Left kidney (tissue), 2 donors: Measurements from ENCODE around the gene NUP107. TPM values are rescaled to one million over a fixed set of nuclear protein-coding genes. Genes with fewer than 3 reads are reported as not detected.

ENCODE experiments used
- DNase-seq: peaks from one replicate; pipeline ENCODE4 v3.0.0-alpha.2; 2013
- polyA plus RNA-seq: library from polyadenylated mRNA; unstranded; fragments of 120-200 nt; gene quantifications from one replicate; pipeline ENCODE4 v1.2.1, GENCODE V29; 2013; ENCODE audit not compliant: insufficient read length

The NUP107 gene
- polyA plus RNA-seq, 1 donor = 96.6 TPM

DNA sequence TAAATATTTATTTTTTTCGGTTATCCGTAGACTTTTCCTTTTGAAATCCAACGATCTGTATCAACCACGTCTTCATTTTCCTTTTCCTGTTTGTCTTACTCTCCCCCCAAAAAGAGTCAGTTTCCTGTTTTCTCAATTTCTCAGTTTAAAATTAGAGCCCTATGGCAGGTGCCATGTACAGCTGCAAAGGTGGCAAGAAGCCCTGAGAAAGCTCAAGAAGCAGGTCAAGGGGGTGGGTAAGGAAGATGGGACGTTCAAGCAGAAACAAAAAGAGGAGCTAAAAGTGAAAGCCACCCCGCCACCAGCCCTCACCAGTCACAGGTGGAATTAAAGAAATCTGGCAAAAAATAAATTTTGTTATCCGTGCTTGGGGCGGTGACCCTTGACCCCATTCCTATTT, 85.9 kb downstream of the NUP107 start:
- no peak for DNase-seq

DNA sequence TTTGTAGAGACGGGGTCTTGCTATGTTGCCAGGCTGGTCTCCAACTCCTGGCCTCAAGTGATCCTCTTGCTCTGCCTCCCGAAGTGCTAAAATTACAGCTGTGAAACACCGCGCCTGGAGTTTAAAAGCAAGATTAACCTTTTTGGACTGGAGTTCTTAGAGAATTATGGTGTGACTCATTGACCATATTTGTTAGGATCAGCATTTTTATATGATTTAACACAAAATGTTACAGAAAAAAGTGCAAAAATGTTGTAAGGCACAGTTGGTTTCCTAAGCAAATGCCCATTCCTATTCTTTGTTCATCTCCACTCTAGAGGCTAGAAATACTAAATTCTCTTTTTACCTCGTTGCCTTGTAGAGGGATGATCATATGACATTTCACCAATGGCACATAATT, 86.8 kb downstream of the NUP107 start:
- DNase-seq = no peak

DNA sequence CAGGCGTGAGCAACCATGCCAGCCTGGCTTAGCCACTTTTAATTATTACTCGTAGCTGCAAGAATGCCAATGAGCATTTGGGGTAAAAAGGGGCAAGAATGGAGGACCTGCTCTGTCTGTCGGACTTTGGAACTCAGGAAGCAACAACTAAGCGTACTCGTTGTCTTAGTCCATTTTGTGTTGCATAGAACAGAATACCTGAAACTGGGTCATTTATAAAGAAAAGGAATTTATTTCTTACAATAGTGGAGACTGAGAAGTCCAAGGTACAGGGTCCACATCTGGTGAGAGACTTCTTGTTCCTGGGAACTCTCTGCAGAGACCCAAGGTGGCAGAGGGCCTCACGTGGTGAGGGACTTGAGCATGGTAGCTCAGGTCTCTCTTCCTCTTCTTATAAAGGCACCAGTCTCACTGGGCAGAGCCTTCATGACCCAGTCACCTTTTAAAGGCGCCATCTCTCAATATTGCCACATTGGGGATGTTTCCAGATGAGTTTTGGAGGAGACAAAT, 88.4 kb downstream of the NUP107 start:
- DNase-seq = no peak

DNA sequence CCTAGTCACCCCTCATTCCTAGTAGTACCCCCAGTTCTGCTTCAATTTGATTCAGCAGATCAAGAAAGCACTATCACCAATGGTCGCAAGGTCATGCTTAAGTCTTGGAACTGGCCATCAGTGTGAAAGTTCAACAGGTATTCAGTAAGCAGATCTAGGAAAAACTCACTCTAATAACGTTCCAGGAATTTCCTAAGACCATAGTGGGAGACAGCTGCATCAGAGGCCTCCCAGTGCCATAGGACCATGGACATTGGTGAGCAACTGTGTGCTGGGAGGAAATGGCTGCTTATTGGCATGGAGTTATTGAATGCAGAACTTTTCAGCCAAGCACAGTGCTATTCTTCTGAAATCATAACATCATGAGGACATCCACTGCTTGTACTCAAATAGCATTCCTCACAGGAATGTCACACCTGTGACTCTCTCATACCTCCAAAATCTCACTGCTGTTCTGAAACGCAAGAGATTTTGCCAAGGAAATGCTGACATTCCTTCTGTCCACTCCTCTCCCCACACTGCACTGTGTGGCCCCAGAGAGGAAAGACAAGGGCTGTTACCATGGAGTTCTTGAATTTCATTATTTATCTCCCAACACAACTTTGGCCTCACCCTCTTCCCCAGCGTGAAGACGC, 90.3 kb downstream of the NUP107 start:
- no peak for DNase-seq

DNA sequence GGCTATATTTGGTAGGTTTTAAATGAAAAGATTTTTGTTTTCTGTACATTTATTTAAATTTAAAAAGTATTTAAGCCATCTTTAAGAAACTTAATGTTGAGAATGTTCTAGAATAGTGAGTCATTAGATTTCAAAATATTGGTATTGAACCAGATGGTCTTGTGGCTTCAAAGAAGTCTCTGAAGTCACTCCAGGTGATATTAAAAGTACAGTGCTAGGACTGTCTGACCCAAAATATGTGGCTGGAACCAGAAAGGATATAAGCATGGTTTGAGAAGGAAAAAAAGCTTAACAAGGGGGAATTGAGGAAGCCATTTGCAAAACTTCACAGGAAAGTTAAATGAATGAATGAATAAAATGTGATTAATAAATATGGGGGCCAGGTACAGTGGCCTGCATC, 92.5 kb downstream of the NUP107 start:
- no peak for DNase-seq

DNA sequence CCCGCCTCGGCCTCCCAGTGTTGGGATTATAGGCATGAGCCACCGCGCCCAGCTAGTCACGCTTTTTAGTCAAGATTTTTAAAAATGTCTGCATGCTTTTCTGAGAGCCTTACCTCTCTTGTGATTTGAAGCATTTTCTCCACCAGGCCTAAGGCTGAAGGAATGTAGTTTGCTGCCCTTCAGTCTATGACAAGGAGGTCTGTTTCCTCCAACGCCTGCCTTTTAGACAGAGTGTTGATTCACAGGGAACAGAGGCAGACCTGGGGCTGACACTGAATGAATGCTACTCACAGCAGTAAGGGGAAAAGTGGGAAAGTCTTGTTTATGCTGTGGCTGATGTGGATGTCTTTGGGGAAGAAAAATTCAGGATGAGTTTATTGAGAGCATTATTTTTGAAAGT, 94.0 kb downstream of the NUP107 start:
- DNase-seq = no peak

DNA sequence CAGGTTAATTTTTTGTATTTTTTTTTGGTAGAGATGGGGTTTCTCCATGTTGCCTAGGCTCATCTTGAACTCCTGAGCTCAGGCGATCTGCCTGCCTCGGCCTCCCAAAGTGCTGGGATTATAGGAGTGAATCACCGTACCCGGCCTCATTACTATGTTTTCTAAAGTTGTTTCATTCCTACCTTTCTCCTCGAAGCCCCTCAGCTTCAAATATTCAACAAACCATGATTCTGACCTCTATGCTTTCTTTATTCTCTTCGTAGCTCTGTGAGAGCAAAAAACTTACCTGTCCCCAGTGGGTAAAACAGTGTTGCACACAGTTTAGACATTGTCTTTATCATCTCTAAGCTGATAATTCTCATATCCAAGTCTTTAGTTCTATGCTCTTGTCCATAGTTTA, 95.0 kb downstream of the NUP107 start:
- DNase-seq = no peak

DNA sequence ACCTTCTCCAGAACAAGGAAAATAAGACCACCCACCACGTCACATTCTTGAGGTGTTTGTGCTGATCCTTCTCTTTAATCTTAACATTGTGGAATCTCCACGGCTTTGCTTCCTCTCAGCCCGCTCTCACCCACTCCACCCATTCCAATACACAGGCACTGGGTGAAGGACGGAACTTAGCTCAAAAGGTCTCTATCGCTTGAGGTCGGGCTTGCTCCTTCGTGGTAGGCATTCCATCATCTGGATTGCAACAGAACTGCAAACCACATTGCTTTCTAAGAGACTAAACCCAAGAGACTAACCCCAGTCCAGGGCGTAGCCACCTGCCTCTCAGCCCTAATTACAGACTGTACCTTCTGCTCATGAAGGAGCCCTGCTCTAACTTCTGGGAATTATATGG, 97.2 kb downstream of the NUP107 start:
- no peak for DNase-seq

DNA sequence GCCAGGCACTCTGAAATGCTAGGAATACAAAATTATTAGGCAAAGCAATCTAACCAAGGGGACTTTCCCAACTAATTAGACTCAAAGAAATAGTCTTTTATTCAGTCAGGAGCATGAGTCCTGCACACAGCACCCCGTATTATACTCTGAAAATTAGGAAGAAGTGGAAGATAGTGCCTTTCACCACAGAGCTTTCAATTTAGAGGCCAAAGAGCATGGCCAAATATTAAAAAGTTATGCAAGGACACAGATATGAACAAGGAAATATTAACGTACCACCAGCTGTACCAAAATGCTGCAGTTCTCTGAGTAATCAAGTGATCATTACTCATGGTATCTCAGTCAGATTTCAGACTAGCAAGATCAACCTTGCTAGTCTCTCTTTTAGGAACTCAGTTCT, 98.6 kb downstream of the NUP107 start:
- no peak for DNase-seq

DNA sequence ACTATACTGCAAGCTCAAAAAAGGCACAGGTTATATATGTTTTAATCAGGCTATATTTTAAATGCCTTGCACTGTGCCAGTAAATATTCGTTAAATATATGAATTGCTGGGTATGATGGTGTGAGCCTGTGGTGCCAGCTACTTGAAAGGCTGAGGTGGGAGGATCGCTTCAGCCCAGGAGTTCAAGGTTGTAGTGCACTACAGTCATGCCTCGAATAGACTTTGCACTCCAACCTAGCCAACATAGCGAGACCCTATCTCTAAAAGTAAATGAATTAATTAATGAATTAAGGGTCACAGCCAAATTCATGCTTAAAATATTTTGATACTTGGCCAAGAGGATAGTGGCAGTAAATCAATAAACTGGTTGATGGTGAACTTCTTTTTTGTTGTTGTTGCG, 99.0 kb downstream of the NUP107 start:
- no peak for DNase-seq

DNA sequence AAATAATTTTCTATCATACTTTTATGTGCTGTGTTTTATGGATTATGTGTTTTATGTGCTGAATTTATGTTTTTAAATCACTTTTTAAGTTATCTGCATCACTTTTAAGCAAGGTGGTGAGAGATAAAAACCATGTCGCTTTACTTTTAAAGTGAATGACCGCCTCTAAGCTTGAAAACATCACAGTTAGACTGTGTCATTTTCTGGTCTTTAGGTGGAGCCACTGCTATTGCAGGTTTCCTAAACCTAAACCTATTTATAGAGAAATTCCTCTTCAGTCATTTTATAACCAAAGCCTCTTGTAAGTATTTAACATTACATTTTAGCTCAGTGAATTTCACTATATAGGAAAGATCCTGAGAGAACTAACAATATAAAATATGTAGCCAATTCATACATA, 100.2 kb downstream of the NUP107 start:
- no peak for DNase-seq

DNA sequence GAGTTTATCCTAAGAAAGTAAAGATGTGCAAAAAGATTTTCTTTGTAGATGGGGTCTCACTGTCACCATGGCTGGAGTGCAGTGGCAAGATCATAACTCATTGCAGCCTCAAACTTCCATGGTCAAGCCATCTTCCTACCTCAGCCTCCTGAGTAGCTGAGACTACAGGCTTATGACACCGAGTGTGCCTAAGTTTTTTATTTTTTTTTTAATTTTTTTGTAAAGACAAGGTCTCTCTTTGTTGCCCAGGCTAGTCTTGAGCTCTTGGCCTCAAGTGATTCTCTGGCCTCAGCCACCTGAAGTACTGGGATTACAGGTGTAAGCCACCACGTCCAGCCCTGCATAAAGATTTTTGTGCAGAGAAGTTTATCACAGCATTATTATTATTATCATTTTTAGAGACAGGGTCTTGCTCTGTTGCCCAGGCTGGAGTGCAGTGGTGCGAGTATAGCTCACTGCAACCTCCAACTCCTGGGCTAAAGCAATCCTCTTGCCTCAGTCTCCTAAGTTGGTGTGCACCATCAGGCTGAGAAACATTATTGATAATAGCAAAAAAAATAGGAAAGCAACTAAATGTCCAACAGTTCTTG, 101.9 kb downstream of the NUP107 start:
- no peak for DNase-seq

DNA sequence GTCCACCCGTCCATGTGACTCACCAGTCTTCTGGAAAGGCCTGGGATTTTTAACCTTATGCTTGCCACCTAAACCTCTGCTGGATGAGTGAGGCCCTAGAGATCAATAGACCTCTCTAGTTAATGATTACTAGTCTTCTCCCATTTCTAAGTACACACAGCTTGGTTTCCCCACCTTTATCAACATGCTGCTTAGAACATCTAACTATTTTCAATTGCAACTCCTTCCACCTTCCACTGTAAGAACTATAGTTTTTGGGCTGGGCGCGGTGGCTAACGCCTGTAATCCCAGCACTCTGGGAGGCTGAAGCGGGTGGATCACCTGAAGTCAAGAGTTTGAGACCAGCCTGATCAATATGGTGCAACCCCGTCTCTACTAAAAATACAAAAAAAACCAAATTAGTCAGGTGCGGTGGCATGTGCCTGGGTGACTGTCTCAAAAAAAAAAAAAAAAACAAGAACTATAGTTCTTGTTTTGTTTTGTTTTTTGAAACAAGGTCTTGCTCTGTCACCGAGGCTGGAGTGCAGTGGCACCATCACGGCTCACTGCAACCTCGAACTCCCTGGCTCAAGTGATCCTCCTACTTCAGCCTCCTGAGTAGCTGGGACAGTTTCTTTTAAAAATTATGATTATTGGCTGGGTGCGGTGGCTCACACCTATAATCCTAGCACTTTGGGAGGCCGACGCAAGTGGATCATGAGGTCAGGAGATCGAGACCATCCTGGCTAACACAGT, 102.5 kb downstream of the NUP107 start:
- DNase-seq = no peak

DNA sequence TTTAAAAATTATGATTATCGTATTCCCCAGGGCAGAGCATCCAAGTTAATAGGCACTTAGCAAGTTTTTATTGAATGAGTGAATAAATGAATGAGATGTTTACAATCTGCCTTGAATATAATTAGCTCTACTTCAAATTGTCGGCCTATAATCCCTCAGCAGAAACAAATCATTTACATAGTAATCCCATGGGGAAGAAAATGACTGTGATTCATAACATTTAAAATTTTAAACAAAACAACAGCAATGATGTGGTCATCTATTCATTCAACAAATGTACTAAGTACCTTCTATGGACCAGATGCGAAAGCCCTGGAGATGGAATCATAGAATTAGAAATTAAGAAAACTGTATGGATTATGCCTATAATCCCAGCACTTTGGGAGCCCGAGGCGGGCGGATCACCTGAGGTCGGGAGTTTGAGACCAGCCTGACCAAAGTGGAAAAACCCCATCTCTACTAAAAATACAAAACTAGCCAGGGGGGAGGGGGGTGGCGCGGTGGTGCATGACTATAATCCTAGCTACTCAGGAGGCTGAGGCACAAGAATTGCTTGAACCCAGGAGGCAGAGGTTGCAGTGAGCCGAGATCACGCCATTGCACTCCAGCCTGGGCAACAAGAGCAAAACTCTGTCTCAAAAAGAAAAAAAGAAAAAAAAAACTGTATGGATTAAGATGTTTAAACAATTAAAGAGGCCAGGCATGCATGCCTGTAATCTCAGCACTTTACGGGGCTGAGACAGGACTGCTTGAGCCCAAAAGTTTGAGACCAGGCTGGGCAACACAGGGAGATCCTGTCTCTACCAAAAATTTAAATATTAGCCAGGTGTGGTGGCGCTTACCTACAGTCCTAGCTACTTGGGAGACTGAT, 103.5 kb downstream of the NUP107 start:
- no peak for DNase-seq

DNA sequence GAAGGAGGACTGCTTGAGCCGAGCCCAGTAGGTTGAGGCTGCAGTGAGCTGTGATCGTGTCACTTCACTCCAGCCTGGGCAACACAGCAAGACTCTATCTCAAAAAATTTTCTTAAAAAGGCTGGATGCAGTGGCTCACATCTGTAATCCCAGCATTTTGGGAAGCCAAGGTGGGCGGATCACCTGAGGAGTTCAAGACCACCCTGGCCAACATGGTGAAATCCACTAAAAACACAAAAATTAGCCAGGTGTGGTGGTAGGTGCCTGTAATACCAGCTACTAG, 104.1 kb downstream of the NUP107 start:
- no peak for DNase-seq

DNA sequence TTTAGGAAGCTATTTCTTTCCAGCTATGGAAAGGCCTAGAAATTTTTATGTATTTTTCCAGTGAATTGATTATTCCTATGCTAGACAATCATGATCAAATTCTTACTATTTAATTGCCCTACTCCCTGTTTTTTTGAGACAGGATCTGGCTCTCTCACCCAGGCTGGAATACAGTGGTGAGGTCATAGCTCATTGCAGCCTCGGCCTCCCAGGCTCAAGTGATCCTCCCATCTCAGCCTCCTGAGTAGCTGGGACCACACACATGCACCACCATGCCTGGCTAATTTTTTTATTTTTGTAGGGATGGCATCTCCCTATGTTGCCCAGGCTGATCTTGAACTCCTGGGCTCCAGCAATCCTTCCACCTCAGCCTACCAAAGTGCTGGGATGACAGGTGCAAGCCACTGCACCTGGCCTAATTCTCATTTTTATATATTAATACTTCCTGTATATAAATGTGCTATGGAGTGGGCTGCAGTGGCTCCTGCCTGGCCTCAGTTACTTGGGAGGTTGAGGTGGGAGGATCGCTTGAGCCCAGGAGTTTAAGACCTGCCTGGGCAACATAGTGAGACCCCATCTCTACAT, 105.2 kb downstream of the NUP107 start:
- no peak for DNase-seq

DNA sequence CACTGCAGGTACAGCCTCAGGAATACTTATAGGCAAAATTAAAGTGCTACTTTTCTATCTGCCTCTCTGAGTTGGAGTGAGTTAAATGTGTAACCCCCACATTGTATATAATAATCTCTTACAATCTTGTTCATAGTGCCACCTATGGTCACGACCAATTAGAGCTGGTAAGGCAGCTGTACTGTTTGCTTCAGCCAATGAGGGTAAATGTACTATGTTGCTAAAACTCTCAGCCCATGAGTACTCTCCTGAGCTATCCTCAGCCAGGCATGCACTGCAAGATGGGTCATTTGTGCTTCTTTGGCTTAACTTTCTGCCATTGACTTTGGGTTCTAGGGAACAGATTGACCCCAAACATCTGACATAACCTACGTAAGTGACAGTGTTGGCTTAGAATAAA, 106.2 kb downstream of the NUP107 start:
- DNase-seq = no peak

DNA sequence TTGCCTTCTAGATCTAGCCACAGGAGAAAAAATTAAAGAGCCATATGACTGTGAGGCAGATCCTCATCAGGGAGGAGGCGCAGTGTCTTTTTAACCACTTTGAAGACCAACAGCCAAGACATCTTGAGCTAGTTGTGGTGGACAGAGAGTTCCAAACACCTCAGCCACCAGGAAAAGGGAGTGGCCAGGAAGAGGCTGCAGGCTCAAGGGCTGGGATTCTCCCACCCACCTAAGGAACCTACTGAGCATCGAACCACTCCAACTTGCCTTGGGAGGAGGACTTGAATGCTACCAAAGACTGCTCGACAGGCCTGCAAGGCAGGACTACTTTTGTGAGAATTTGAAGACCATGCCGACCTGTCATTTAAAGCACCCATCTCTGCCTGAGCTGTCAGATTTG, 106.7 kb downstream of the NUP107 start:
- DNase-seq = no peak

DNA sequence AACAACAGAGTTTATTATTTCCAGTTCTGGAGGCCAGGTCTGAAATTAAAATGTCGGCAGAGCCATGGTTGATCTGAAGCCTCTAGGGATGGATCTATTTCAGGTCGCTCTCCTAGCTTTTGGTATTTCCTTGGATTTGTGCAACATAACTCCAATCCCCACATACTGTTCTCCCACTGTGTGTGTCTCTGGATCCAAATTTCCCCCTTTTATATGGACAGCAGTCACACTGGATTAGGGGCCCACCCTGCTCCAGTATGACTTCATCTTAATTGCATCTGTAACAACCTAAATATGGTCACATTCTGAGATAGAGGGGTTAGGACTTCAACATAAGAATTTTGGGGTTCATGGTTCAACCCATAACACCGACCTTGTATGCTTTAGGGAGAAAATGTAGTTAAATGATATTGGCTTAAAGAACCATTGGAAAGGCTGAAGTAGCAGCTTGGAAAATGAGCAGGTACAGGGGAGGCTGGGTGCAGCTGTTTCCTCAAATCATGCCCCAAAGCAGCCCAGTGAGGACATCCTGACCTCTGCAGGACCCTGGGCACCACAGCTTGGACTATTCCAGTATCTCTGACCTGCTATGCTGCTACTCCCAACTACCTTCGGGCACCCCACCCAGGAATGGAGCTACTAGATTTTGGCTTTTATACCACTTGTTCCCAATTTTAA, 107.3 kb downstream of the NUP107 start:
- no peak for DNase-seq

DNA sequence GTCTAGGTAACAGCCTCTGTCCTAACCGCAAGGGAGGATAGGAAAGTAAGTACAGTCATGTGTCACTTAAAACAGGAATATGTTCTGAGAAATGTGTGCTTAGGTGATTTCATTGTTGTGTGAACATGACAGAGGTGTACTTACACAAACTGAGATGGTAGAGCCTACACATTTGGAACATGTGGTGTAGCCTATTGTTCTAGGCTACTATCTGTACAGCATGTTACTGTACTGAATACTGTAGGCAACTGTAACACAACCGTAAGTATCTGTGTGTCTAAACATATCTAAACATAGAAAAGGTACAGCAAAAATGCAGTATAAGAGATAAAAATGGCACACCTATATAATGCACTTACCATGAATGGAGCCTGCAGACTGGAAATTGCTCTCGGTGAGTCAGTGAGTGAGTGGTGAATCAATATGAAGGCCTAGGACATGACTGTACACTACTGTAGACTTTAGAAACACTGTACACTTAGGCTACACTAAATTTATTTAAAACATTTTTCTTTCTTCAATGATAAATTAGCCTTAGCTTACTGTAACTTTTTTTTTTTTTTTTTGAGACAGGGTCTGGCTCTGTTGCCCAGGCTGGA, 108.0 kb downstream of the NUP107 start:
- DNase-seq = no peak
